ENCODE results near the gene CACNA1A. TPM values are rescaled to one million over a fixed set of nuclear protein-coding genes. Genes with fewer than 3 reads are reported as not detected.

CACNA1A gene
- polyA plus RNA-seq, 3 donors: 0.08 to 0.09 TPM; not detected in 1

DNA sequence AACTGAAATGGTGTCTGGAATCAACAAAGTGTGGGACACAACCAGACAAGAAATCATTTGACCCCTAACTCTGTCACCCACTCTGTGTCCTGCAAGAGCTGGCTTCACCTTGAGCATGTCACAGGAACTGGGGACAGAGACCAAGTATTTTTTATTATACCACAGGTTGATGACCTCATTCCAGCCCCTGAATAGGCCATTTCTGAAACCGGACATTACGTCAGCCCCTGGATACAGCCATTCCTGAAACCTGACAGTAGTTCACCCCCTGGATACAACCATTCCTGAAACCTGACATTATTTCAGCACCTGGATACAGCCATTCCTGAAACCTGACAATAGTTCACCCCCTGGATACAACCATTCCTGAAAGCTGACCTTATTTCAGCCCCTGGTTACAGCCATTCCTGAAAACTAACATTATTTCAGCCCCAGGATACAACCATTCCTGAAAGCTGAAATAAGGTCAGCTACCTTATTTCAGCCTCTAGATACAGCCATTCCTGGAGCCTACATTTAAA lies 47.7 kb upstream of the CACNA1A start:
- no peak for DNase-seq
- Mint-ChIP-seq H3K4me1 (no peaks in the 10 kb centered on the region), H3K27ac (no peak overlapping the region), H3K36me3 (no peaks in the 10 kb centered on the region), H3K4me3 (no peak overlapping the region), H3K27me3 (ENCODE audit: low read depth in 3 of 3) (peaks cover 13 to 16% (median 15%) of the 10 kb centered on the region in 3 donors), H3K9me3 (peaks cover 0 to 4% (median 0%) of the 10 kb centered on the region in 7 donors)
- no peaks in the 10 kb centered on the region for H3K79me2 ChIP-seq (ENCODE audit: insufficient read depth, low read length)
- peaks cover 0 to 7% of the 10 kb centered on the region in 2 donors for H3K27me3 ChIP-seq (ENCODE audit: control insufficient read depth in 2 of 2, insufficient read depth in 2 of 2, low read length in 2 of 2)
- H3K36me3 ChIP-seq (replicated peaks in 1 of 2; ENCODE audit: control insufficient read depth in 1 of 2, insufficient read depth in 2 of 2, low read length in 2 of 2): no peaks in the 10 kb centered on the region
- no peaks in the 10 kb centered on the region for H3K4me1 ChIP-seq (ENCODE audit: control insufficient read depth in 1 of 2, insufficient read depth in 2 of 2, low read length in 2 of 2)
- H3K27ac ChIP-seq (ENCODE audit: low read depth in 1 of 2, low read length in 2 of 2): no peak overlapping the region
- no peaks in the 10 kb centered on the region for H3K9me3 ChIP-seq (replicated peaks in 1 of 2; ENCODE audit: control insufficient read depth in 1 of 2, insufficient read depth in 1 of 2, low read length in 2 of 2)
- H3K4me3 ChIP-seq (replicated peaks in 1 of 3; ENCODE audit: low read depth in 2 of 3, low read length in 3 of 3): no peak overlapping the region
- intact Hi-C loops (cut with micrococcal nuclease): no loop called here
- H2AFZ ChIP-seq (ENCODE audit: insufficient read depth, low read depth, low read length, poor library complexity, severe bottlenecking): no peak overlapping the region
- H3K9ac ChIP-seq (ENCODE audit: insufficient read depth, low read length, poor library complexity, severe bottlenecking): no peak overlapping the region
- no peak for TF ChIP-seq CTCF (IDR thresholded peaks at IDR 0.05)
- H4K20me1 ChIP-seq (ENCODE audit: insufficient read depth, low read length): no peaks in the 10 kb centered on the region
- WGBS (ENCODE audit: insufficient coverage): 93% methylated on average over 2 of the region's 2 CpGs
- H3K4me2 ChIP-seq (replicated peaks; ENCODE audit: extremely low read depth, low read length, poor library complexity, severe bottlenecking): no peak overlapping the region

DNA sequence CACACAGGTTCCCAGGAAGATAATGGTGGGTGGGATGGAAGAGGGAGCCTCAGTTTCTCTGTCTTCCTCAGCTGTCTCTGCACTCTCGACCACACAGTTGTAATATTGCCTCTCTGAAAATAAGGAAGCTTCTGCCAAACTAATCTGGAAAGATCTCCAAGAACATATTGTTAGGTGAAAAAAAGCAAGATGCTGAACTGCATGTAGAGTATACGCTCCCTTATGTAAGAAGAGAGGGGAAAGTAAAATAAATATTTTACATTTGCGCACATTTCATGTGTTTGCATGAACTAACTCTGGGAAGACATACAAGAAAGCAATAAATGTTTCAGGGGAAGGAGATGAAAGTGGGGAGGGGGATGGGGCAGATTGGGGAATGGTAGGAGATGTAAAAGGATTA lies 41.9 kb upstream of the CACNA1A start:
- Mint-ChIP-seq H3K36me3 (no peaks in the 10 kb centered on the region), H3K9me3 (peaks cover 0 to 6% (median 5%) of the 10 kb centered on the region in 7 donors), H3K27ac (no peak overlapping the region), H3K27me3 (ENCODE audit: low read depth in 3 of 3) (peaks cover 3 to 12% (median 9%) of the 10 kb centered on the region in 3 donors), H3K4me3 (no peak overlapping the region), H3K4me1 (no peaks in the 10 kb centered on the region)
- Histone ChIP-seq H3K4me2 (replicated peaks; ENCODE audit: extremely low read depth, low read length, poor library complexity, severe bottlenecking) (no peak overlapping the region), H3K27ac (ENCODE audit: low read depth in 1 of 2, low read length in 2 of 2) (no peak overlapping the region), H3K79me2 (ENCODE audit: insufficient read depth, low read length) (no peaks in the 10 kb centered on the region), H3K9ac (ENCODE audit: insufficient read depth, low read length, poor library complexity, severe bottlenecking) (no peak overlapping the region), H3K36me3 (replicated peaks in 1 of 2; ENCODE audit: control insufficient read depth in 1 of 2, insufficient read depth in 2 of 2, low read length in 2 of 2) (no peaks in the 10 kb centered on the region), H3K4me3 (replicated peaks in 1 of 3; ENCODE audit: low read depth in 2 of 3, low read length in 3 of 3) (no peak overlapping the region), H3K9me3 (replicated peaks in 1 of 2; ENCODE audit: control insufficient read depth in 1 of 2, insufficient read depth in 1 of 2, low read length in 2 of 2) (peaks cover 5 to 12% of the 10 kb centered on the region in 2 donors), H3K27me3 (ENCODE audit: control insufficient read depth in 2 of 2, insufficient read depth in 2 of 2, low read length in 2 of 2) (peaks cover 2 to 3% of the 10 kb centered on the region in 2 donors), H2AFZ (ENCODE audit: insufficient read depth, low read depth, low read length, poor library complexity, severe bottlenecking) (no peak overlapping the region), H3K4me1 (ENCODE audit: control insufficient read depth in 1 of 2, insufficient read depth in 2 of 2, low read length in 2 of 2) (no peaks in the 10 kb centered on the region), H4K20me1 (ENCODE audit: insufficient read depth, low read length) (no peaks in the 10 kb centered on the region)
- no peak for TF ChIP-seq CTCF (IDR thresholded peaks at IDR 0.05)
- WGBS (ENCODE audit: insufficient coverage): 95% methylated on average over 2 of the region's 3 CpGs
- no peak for DNase-seq
- intact Hi-C loops (cut with micrococcal nuclease): no loop called here

All from CD14-positive monocyte (primary cell).